GM12891 (cell line): ENCODE data around the gene YOD1.

ENCODE experiments used
- DNase-seq: peaks from one replicate; pipeline ENCODE4 v3.0.0; 2011; ENCODE audit warnings: low spot score; ENCODE audit not compliant: insufficient read length
- FAIRE-seq: peaks from 2 replicates; lab custom pipeline; 2011; peaks lifted over from hg19 to GRCh38; lab: Jason Lieb, UNC
- PAX5 ChIP-seq: IDR thresholded peaks from 2 replicates; pipeline ENCODE4 v1.6.1; 2011; ENCODE audit warnings: low read length, moderate library complexity, mild to moderate bottlenecking; ENCODE audit not compliant: insufficient read depth, severe bottlenecking
- POLR2A ChIP-seq: IDR thresholded peaks from 2 replicates; pipeline ENCODE4 v1.6.1; 2011; ENCODE audit warnings: low read depth, low read length, control low read depth
- POLR2AphosphoS5 ChIP-seq: IDR thresholded peaks from 2 replicates; pipeline ENCODE4 v1.6.1; 2011; ENCODE audit warnings: low read depth, low read length, control low read depth
- POU2F2 ChIP-seq: IDR thresholded peaks from 2 replicates; pipeline ENCODE4 v1.6.1; 2011; ENCODE audit warnings: low read depth, mild to moderate bottlenecking, control low read depth, low read length, moderate library complexity
- SPI1 ChIP-seq: IDR thresholded peaks from 2 replicates; pipeline ENCODE4 v1.6.1; 2011; ENCODE audit warnings: low read depth, low read length, control low read depth
- TAF1 ChIP-seq: IDR thresholded peaks from 2 replicates; pipeline ENCODE4 v1.6.1; 2011; ENCODE audit warnings: low read depth, low read length, control low read depth

The YOD1 gene

DNA sequence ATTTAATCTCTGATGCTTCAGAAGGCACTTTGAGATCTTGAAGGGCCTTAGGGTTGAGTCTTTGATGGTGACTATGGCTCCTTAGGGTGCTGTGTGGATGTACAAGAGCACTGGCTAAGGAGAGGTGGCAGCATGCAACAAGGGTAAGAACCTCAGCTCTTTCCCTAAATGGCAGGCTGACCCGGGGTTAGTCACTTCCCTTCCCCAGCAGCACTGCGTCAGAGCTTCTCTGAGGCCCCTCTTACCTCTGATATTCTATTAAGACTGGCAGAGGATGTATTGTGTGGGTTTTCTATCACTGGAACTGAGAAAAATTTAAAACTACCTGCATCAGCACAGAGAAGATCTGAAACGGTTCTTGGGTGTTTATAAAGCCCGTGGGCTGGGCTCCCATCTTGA lies 30.3 kb downstream of the YOD1 start:
- DNase-seq (no peak), FAIRE-seq (no peak)
- no peak for TF ChIP-seq POLR2A
- no peak for TF ChIP-seq POLR2AphosphoS5
- TF ChIP-seq POU2F2 = no peak
- TF ChIP-seq SPI1 = no peak
- no peak for TF ChIP-seq TAF1
- TF ChIP-seq PAX5 = no peak

DNA sequence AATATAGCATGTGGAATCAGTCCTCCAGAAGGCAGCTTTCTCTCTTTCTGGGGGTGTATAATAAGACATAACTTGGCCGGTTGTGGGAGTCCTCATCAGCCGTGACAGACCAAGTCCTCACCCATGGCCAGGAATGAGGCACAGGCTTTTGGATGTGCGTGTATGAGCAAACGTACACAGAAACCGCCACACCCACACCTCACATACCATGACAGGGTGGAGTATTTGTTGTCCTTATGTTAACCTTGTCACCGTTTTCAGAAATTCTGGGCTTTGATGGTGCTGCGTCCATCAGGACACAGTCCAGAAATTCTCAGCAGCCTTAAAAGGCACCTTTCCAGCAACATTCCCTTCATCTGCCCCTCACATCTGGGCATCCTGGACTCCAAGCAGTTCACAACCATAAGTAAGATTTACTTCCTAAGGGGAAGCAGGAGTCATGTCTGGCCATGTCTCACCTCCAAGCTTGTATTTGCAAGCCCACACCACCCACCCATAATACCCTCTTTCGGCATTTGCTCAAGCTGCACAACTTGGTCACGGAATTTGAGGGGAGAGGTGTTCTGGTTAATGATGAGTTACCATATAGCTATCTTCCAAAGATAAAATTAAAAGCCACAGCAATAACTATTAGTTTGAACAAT lies 30.8 kb downstream of the YOD1 start:
- no peak for DNase-seq
- no peak for FAIRE-seq
- TF ChIP-seq POU2F2 (no peak), POLR2A (no peak), SPI1 (no peak), POLR2AphosphoS5 (no peak), TAF1 (no peak), PAX5 (no peak)

DNA sequence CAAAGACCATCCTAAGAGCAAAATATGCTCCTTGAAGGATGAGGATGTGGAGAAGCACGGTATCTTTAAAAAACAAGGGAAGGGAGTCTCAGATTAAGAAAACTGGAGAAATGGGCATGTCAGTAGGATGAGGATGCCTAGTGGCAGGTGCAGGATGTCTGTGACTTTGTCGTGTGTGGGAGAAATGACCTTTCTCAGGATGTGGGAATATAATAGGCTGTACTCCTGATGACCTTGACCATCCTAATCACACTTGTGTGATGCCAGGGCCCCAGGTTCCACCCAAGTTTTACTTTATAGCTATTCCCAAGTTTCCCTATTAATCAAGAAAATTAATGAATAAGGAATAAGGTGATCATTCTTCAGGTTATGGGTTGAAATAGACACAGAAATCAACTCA lies 31.3 kb downstream of the YOD1 start:
- DNase-seq = no peak
- FAIRE-seq = no peak
- TF ChIP-seq POLR2A = no peak
- TF ChIP-seq POLR2AphosphoS5 = no peak
- no peak for TF ChIP-seq SPI1
- no peak for TF ChIP-seq TAF1
- TF ChIP-seq PAX5 = no peak
- no peak for TF ChIP-seq POU2F2

DNA sequence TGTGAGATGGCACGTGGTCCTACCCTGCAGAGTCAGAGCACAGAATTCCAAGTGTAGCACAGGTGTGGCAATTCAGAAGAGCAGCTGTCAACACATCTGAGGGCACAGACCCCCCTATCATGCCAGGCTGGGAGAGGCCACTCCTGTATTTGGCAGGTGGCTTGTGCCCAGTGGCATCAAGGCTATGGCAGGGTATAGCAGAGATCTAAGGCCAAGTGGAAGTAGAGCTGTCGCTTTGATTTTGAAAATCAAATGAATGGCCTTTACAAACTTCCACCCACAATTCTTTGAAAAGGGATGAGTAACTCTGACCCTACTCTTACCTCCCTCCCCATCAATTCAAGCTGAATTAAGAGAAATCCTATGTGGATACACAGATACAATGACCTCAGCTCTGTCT lies 31.8 kb downstream of the YOD1 start:
- TF ChIP-seq POU2F2 = no peak
- TF ChIP-seq POLR2AphosphoS5 = no peak
- TF ChIP-seq TAF1 = no peak
- no peak for TF ChIP-seq SPI1
- no peak for TF ChIP-seq PAX5
- no peak for TF ChIP-seq POLR2A
- no peak for DNase-seq
- no peak for FAIRE-seq

DNA sequence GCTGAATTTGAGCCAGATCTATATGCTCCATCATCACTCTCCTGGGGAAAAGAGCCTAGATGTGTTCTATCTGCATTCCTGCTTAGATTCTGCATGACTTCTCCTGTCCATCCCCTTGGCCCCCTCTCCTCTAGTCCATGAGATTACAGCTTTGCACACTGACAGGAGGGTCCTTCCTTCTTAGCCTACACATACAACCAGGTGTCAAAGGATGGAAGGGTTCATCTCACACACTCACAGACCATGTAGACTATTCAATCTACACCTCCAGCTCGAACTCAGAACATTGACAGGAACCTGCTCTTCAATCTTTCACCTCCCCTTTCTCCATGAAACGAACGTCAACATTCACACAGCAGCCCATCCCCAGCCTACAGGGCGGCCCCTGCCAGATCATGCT lies 32.3 kb downstream of the YOD1 start:
- TF ChIP-seq POLR2AphosphoS5 (no peak), PAX5 (no peak), POLR2A (no peak), TAF1 (no peak), SPI1 (no peak), POU2F2 (no peak)
- DNase-seq (no peak), FAIRE-seq (no peak)

DNA sequence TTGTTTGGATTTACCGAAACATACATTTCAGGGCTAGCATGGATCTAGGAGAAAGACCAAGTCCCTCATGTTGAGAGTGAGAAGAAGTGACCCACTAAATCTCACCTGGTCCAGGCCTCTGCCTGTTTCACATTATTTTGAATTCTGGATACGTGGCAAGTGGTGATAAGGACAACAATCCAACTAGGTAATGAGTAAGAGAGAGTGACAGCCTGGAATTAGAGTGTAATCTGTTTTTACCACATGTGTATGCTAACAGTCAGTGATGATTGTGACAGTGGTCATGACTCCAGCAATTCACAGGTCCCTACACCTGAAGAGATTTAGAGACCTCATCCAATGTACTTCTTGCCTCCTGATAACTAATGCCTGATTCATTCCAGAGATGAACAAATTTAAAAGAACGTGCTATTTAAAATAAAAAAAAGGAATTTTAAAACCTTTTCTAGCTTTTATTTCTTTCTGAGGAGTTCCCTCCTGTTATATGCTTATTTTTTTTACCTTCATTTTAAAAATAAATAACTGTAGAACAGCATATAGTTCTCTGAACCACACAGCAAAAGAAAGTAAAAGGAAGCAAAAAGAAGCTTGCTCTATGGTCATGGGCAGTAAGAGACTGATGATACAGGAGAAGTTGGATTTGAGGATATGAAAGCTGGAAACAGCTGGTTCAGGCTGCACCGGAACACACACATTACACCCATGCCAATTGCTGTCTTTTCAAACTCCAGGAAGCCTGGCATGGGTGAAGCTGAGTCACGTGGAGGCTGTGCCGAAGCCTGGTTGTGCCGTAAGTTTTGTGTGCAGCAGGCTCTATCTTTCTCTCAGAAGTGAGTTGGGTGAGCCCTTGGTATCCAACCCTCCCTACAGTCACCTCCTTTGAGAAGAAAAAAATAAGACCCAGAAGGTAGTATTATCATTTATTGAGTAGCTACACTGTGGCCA lies 33.1 kb downstream of the YOD1 start:
- TF ChIP-seq TAF1 = no peak
- TF ChIP-seq SPI1 = no peak
- no peak for TF ChIP-seq POLR2A
- TF ChIP-seq POLR2AphosphoS5 = no peak
- TF ChIP-seq PAX5 = no peak
- no peak for TF ChIP-seq POU2F2
- DNase-seq (no peak), FAIRE-seq (no peak)

DNA sequence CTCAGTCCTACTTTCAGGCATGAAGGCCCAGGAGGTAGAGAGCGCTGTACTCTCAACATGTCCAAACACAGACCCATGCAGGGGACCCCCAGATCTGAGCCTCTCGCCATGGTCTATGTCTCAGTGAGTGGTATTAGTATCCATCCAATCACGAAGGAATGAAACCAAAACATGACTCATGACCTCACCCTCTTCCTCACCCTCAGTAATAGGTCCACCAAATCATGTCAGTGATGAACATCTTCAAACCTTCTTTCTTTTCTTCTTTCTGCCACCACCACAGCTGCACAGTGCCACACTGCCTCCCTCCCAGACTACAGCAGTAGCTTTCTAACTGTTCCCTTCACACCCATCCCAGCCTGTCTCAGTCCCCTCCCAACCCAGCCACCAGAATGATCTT lies 35.2 kb downstream of the YOD1 start:
- no peak for FAIRE-seq

DNA sequence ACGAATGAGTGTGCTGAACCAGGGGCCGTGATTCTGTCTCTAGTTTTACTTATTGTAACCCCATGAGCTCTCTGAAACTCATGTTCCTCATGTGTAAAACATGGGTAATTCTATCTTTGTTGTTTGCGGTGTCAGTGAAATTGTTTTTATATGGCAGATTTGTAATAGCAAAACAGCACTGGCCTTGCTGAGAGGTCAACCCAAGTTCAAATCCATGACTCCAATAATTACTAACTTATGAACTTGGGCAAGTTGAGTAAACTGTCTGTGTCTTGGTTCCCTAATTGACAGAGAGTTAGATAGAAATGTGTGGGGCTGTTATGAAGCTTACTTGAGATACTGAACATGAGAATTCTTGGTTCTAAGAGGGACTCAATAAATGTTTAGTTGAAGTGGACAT lies 36.3 kb downstream of the YOD1 start:
- DNase-seq = no peak
- TF ChIP-seq TAF1 (no peak), PAX5 (no peak), POU2F2 (no peak), SPI1 (no peak), POLR2A (no peak), POLR2AphosphoS5 (no peak)
- no peak for FAIRE-seq

More for the DNA sequence above, 35.2 kb downstream of the YOD1 start:
- TF ChIP-seq POLR2A (no peak), POU2F2 (no peak), POLR2AphosphoS5 (no peak), PAX5 (no peak), TAF1 (no peak), SPI1 (no peak)
- no peak for DNase-seq

DNA sequence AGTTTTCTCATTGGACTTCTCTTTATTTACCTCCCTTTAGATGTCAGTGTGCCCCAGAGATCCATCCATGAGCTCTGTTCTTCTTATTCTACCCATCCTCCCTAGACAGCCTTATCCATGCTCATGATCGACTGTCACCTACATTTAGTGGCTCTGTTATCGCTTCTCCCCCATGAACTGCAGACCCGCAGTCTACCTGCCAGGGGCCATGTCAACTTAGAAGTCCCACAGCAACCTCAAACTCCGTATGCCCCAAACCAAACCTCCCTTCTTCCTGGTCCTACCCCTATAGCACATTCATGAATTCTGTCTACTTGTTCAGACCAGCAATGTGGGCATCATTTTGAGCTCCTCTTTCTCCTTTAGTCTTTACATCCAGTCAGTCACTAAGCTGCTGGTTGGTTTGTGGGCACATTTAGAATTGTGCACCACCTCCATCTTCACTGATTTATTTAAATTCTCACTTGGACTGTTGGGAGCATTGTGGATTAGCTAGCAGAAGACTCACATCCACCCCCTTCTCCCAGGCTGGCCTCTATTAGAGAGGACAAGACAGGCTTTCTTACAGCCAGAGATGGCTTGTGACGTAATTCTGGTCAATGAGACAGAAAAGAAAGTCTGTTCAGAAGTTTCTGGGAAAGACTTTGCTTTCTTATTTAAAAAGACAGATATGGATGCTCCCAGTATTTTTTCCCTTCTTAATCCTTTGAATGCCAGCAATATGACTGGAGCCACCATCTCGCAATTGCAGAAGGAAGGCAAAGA lies 37.5 kb downstream of the YOD1 start:
- DNase-seq (no peak), FAIRE-seq (no peak)
- TF ChIP-seq POLR2A (no peak), POU2F2 (no peak), TAF1 (no peak), PAX5 (no peak), SPI1 (no peak), POLR2AphosphoS5 (no peak)

DNA sequence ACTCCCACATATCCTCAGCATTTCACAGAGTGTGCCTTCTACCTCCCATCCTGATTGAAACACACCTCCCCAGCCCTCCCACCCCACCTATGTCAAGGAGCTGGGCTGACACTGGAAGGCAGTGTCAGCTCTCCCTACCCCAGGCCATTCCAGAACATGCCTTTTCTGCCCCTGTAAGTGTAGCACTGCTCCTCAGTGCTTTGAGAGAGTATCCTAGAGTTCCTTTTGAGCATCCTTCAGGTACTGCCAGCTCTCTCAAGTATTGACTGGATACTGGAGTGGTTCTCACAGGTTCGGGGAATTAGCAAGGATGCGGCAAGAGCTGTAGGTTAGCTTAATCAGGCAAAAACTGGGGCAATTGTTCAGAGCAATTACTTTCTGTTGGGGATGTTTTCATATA lies 40.3 kb downstream of the YOD1 start:
- TF ChIP-seq POLR2AphosphoS5 = no peak
- no peak for TF ChIP-seq POU2F2
- TF ChIP-seq TAF1 = no peak
- TF ChIP-seq POLR2A = no peak
- no peak for TF ChIP-seq SPI1
- no peak for TF ChIP-seq PAX5
- DNase-seq (no peak), FAIRE-seq (no peak)
